Measurements from ENCODE around the gene PARD3B.

DNA sequence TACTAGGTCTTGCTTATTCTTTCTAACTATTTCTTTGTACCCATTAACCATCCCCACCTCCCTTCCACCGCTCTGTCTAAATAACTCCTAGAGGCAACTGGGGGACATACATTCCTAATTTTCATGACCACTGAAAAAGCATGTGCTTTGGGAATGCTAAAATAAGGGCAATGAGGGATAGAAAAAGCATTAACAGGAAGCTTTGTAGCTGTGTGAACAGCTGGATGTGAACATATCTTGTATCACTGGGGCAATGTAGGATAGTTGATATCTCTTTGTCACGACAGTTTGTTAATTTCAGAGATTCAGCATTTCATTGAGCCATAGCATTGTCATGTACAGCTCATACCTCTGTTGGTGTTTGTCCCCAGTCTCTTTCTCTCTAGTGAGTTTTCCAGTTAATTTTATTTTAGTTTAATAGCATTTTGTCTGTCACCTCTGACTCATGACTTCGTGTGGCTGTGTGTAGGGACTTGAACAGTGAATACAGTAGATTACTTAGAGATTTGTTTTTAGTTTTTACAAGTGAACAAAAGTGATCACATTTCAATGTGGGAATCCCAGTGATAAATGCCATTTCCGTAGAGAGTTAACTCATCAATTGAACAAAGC is 906.7 kb downstream of the PARD3B start:
- TF ChIP-seq, protein P1, sequence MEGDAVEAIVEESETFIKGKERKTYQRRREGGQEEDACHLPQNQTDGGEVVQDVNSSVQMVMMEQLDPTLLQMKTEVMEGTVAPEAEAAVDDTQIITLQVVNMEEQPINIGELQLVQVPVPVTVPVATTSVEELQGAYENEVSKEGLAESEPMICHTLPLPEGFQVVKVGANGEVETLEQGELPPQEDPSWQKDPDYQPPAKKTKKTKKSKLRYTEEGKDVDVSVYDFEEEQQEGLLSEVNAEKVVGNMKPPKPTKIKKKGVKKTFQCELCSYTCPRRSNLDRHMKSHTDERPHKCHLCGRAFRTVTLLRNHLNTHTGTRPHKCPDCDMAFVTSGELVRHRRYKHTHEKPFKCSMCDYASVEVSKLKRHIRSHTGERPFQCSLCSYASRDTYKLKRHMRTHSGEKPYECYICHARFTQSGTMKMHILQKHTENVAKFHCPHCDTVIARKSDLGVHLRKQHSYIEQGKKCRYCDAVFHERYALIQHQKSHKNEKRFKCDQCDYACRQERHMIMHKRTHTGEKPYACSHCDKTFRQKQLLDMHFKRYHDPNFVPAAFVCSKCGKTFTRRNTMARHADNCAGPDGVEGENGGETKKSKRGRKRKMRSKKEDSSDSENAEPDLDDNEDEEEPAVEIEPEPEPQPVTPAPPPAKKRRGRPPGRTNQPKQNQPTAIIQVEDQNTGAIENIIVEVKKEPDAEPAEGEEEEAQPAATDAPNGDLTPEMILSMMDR (conservative IDR thresholded peaks at IDR 0.05; ENCODE audit: low read depth, low read length) = no peak
- TF ChIP-seq EZH2 (IDR thresholded peaks at IDR 0.05; ENCODE audit: borderline replicate concordance, low read depth, low read length, poor library complexity, severe bottlenecking) = no peak

Measured in A673 (cell line).